Pulmonary artery endothelial cell (primary cell): Measurements from ENCODE around the gene PPP2R5E. TPM values are rescaled to one million over a fixed set of nuclear protein-coding genes. Genes with fewer than 3 reads are reported as not detected.

Experiments
- total RNA-seq: library from RNA; depleted of rRNA; stranded (reverse); fragments of >200 nt; gene quantifications from 2 replicates; pipeline ENCODE4 v1.2.3, GENCODE V29; 2014

The PPP2R5E gene
- total RNA-seq, 1 donor from 2014 or later: 13.4 TPM

Other genes starting within 250 kb of the PPP2R5E start
- gene GPHB5, start 224.4 kb downstream of the PPP2R5E start, total RNA-seq: not detected in 2 replicates
- 14.7 and 22.7 TPM in 2 replicates for gene WDR89, start 98.5 kb upstream of the PPP2R5E start, total RNA-seq
- 13.7 and 14.7 TPM in 2 replicates for gene SGPP1, start 184.7 kb upstream of the PPP2R5E start, total RNA-seq